Ishikawa (cell line): ENCODE data around the gene TANC1.

ENCODE experiments used
- EGR1 ChIP-seq: IDR thresholded peaks from 2 replicates; pipeline ENCODE4 v1.6.1; 2012
- EP300 ChIP-seq: IDR thresholded peaks from 2 replicates; pipeline ENCODE4 v1.6.1; 2012; ENCODE audit warnings: borderline replicate concordance
- NFIC ChIP-seq: IDR thresholded peaks from 2 replicates; pipeline ENCODE4 v1.6.1; 2012
- TAF1 ChIP-seq: IDR thresholded peaks from 2 replicates; pipeline ENCODE4 v1.6.1; 2012; ENCODE audit warnings: low read depth, mild to moderate bottlenecking
- TF ChIP-seq, protein P1 (sequence below): IDR thresholded peaks from 2 replicates; pipeline ENCODE4 v1.6.1; 2012
- TF ChIP-seq, protein P2 (sequence below): IDR thresholded peaks from 2 replicates; pipeline ENCODE4 v1.6.1; 2012
- TF ChIP-seq, protein P3 (sequence below): IDR thresholded peaks from 2 replicates; pipeline ENCODE4 v1.6.1; 2012; ENCODE audit warnings: low read depth, mild to moderate bottlenecking

DNA sequence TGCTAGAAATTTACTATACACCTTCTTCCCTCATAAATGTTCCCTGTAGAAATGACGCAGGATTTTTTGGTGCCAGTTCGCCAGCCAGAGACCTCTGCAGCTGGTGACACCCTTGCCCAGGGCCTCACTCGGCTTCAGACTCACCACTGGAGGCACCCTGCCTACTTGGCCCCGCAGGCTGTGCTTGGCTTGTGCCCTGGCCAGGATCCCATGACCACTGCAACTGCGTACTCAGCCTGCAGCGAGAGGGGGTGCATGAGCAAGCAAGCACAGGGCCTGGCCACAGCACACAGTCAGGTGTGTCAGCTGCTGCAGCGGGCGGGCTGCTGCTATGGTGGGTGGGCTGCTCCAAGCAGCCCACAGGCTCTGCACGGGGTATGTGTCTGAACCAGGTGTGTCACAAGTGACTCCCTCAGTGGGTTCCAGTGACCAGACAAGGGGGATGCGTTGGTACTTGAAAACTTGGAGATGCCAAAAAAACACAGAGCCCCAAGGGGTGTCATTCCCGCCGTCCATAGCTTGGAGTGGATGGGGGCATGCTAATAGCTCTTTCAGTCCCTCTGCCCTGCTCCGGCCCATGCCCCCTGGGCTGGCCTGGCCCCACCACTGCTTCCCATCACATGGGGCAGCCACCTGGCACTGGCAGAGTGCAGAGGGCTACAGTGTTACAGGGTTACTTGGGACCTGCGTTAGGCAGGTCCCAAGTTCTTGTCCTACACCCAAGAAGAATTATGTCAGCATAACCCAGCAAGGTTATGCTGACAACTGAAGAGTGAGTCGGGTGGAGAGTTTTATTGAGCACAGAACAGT, 46.6 kb upstream of the TANC1 start:
- TF ChIP-seq EGR1 (no peak), EP300 (no peak), TAF1 (no peak), NFIC (no peak)
- TF ChIP-seq, protein P1, sequence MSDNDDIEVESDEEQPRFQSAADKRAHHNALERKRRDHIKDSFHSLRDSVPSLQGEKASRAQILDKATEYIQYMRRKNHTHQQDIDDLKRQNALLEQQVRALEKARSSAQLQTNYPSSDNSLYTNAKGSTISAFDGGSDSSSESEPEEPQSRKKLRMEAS: no peak
- TF ChIP-seq, protein P2, sequence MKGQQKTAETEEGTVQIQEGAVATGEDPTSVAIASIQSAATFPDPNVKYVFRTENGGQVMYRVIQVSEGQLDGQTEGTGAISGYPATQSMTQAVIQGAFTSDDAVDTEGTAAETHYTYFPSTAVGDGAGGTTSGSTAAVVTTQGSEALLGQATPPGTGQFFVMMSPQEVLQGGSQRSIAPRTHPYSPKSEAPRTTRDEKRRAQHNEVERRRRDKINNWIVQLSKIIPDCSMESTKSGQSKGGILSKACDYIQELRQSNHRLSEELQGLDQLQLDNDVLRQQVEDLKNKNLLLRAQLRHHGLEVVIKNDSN: no peak
- TF ChIP-seq, protein P3, sequence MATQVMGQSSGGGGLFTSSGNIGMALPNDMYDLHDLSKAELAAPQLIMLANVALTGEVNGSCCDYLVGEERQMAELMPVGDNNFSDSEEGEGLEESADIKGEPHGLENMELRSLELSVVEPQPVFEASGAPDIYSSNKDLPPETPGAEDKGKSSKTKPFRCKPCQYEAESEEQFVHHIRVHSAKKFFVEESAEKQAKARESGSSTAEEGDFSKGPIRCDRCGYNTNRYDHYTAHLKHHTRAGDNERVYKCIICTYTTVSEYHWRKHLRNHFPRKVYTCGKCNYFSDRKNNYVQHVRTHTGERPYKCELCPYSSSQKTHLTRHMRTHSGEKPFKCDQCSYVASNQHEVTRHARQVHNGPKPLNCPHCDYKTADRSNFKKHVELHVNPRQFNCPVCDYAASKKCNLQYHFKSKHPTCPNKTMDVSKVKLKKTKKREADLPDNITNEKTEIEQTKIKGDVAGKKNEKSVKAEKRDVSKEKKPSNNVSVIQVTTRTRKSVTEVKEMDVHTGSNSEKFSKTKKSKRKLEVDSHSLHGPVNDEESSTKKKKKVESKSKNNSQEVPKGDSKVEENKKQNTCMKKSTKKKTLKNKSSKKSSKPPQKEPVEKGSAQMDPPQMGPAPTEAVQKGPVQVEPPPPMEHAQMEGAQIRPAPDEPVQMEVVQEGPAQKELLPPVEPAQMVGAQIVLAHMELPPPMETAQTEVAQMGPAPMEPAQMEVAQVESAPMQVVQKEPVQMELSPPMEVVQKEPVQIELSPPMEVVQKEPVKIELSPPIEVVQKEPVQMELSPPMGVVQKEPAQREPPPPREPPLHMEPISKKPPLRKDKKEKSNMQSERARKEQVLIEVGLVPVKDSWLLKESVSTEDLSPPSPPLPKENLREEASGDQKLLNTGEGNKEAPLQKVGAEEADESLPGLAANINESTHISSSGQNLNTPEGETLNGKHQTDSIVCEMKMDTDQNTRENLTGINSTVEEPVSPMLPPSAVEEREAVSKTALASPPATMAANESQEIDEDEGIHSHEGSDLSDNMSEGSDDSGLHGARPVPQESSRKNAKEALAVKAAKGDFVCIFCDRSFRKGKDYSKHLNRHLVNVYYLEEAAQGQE: no peak
